Measurements from ENCODE around the gene NOVA1.

- TF ChIP-seq ZFP3 (CRISPR knock-in tag; IDR thresholded peaks at IDR 0.05) (no peak), PATZ1 (CRISPR knock-in tag; IDR thresholded peaks at IDR 0.05; ENCODE audit: borderline replicate concordance) (no peak), ARNTL (CRISPR knock-in tag; IDR thresholded peaks at IDR 0.05; ENCODE audit: borderline replicate concordance, low read depth) (no peak), SNAI2 (CRISPR knock-in tag; IDR thresholded peaks at IDR 0.05) (no peak)
These were observed 192.9 kb downstream of the NOVA1 start for GRCh38 chr14:26404927-26405326.
